Osteoblast (primary cell): Measurements from ENCODE around the gene S100Z. TPM values are rescaled to one million over a fixed set of nuclear protein-coding genes. Genes with fewer than 3 reads are reported as not detected.

Source experiments
- DNase-seq: peaks from one replicate; pipeline ENCODE4 v3.0.0; 2011; ENCODE audit warnings: low spot score, mixed read lengths; ENCODE audit not compliant: insufficient read length; ENCODE audit errors: missing footprints
- H2AFZ ChIP-seq: 2 replicates; pipeline ENCODE4 v1.6.0; 2011; ENCODE audit warnings: mild to moderate bottlenecking, low read length
- H3K27ac ChIP-seq: 2 replicates; pipeline ENCODE4 v1.5.1; 2011; ENCODE audit warnings: mild to moderate bottlenecking, low read depth, low read length, moderate library complexity
- H3K27me3 ChIP-seq: 2 replicates; pipeline ENCODE4 v1.6.0; 2012; ENCODE audit warnings: mild to moderate bottlenecking, control low read depth, inconsistent platforms, low read length, moderate library complexity; ENCODE audit not compliant: insufficient read depth
- H3K36me3 ChIP-seq: 2 replicates; pipeline ENCODE4 v1.5.1; 2011; ENCODE audit warnings: mild to moderate bottlenecking, low read length, control low read depth, moderate library complexity; ENCODE audit not compliant: insufficient read depth
- H3K4me1 ChIP-seq: 2 replicates; pipeline ENCODE4 v1.5.1; 2011; ENCODE audit warnings: mild to moderate bottlenecking, low read length, control low read depth, moderate library complexity; ENCODE audit not compliant: insufficient read depth
- H3K4me2 ChIP-seq: 2 replicates; pipeline ENCODE4 v1.6.0; 2011; ENCODE audit warnings: mild to moderate bottlenecking, low read length; ENCODE audit not compliant: insufficient read depth
- H3K4me3 ChIP-seq: fragments of 200-600 bp; sonication (generic); 3 replicates; pipeline ENCODE4 v1.5.1; 2012; ENCODE audit warnings: mild to moderate bottlenecking, low read length, inconsistent platforms; ENCODE audit not compliant: insufficient read depth
- H3K79me2 ChIP-seq: 2 replicates; pipeline ENCODE4 v1.6.0; 2012; ENCODE audit warnings: mild to moderate bottlenecking, low read length, control low read depth, inconsistent platforms; ENCODE audit not compliant: insufficient read depth
- H3K9me3 ChIP-seq: 2 replicates; pipeline ENCODE4 v1.5.1; 2011; ENCODE audit warnings: low read depth, low read length, control low read depth
- H4K20me1 ChIP-seq: 2 replicates; pipeline ENCODE4 v1.6.0; 2012; ENCODE audit warnings: mild to moderate bottlenecking, low read length, control low read depth; ENCODE audit not compliant: insufficient read depth
- total RNA-seq: library from RNA; depleted of rRNA; stranded (reverse); fragments of >200 nt; gene quantifications from 2 replicates; pipeline ENCODE4 v1.2.3, GENCODE V29; 2012
- TF ChIP-seq, protein P1 (sequence below): IDR thresholded peaks from 2 replicates; pipeline ENCODE4 v1.5.1; 2011; ENCODE audit warnings: mild to moderate bottlenecking, low read depth, low read length, moderate library complexity; ENCODE audit errors: extremely low read depth

The S100Z gene
- total RNA-seq, 1 donor = not detected

GRCh38 chr5:76888733-76889300 lies 39.0 kb downstream of the S100Z start:
- Histone ChIP-seq H3K27ac (no peak overlapping the region), H3K4me2 (no peak overlapping the region), H3K27me3 (peaks cover 25% of the 10 kb centered on the region), H3K36me3 (no peaks in the 10 kb centered on the region), H4K20me1 (no peaks in the 10 kb centered on the region), H3K4me1 (no peaks in the 10 kb centered on the region), H3K79me2 (no peaks in the 10 kb centered on the region), H3K9me3 (no peaks in the 10 kb centered on the region), H3K4me3 (no peak overlapping the region), H2AFZ (no peak overlapping the region)
- no peak for DNase-seq
- TF ChIP-seq, protein P1, sequence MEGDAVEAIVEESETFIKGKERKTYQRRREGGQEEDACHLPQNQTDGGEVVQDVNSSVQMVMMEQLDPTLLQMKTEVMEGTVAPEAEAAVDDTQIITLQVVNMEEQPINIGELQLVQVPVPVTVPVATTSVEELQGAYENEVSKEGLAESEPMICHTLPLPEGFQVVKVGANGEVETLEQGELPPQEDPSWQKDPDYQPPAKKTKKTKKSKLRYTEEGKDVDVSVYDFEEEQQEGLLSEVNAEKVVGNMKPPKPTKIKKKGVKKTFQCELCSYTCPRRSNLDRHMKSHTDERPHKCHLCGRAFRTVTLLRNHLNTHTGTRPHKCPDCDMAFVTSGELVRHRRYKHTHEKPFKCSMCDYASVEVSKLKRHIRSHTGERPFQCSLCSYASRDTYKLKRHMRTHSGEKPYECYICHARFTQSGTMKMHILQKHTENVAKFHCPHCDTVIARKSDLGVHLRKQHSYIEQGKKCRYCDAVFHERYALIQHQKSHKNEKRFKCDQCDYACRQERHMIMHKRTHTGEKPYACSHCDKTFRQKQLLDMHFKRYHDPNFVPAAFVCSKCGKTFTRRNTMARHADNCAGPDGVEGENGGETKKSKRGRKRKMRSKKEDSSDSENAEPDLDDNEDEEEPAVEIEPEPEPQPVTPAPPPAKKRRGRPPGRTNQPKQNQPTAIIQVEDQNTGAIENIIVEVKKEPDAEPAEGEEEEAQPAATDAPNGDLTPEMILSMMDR = no peak

- TF ChIP-seq, protein P1 = no peak
- Histone ChIP-seq H3K36me3 (no peaks in the 10 kb centered on the region), H3K4me2 (no peak overlapping the region), H3K4me1 (no peaks in the 10 kb centered on the region), H3K9me3 (no peaks in the 10 kb centered on the region), H2AFZ (no peak overlapping the region), H3K79me2 (no peaks in the 10 kb centered on the region), H3K27ac (no peak overlapping the region), H3K4me3 (no peak overlapping the region), H3K27me3 (peaks cover 30% of the 10 kb centered on the region), H4K20me1 (no peaks in the 10 kb centered on the region)
- no peak for DNase-seq
Measured at GRCh38 chr5:76893294-76893693, 43.5 kb downstream of the S100Z start.

DNA sequence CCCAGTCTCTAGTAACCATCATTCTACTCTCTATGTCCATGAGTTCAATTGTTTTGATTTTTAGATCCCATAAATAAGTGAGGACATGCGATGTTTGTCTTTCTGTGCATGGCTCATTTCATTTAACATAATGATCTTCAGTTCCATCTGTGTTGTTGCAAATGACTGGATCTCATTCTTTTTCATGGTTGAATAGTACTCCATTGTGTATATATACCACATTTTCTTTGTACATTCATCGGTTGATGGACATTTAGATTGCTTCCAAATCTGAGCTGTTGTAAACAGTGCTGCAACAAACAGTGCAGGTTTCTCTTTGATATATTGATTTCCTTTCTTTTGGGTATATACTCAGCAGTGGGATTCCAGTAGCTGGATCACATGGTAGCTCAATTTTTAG lies 46.4 kb downstream of the S100Z start:
- TF ChIP-seq, protein P1 = no peak
- H3K27me3 ChIP-seq = peaks cover 25% of the 10 kb centered on the region
- H3K27ac ChIP-seq = no peak overlapping the region
- no peak for DNase-seq
- H3K4me3 ChIP-seq = no peak overlapping the region
- no peaks in the 10 kb centered on the region for H3K79me2 ChIP-seq
- no peak overlapping the region for H3K4me2 ChIP-seq
- H4K20me1 ChIP-seq = no peaks in the 10 kb centered on the region
- H3K9me3 ChIP-seq = no peaks in the 10 kb centered on the region
- H3K4me1 ChIP-seq = no peaks in the 10 kb centered on the region
- H3K36me3 ChIP-seq = no peaks in the 10 kb centered on the region
- no peak overlapping the region for H2AFZ ChIP-seq

GRCh38 chr5:76901522-76901921 lies 51.7 kb downstream of the S100Z start:
- no peaks in the 10 kb centered on the region for H3K36me3 ChIP-seq
- no peaks in the 10 kb centered on the region for H4K20me1 ChIP-seq
- no peak overlapping the region for H3K4me2 ChIP-seq
- DNase-seq = no peak
- no peaks in the 10 kb centered on the region for H3K9me3 ChIP-seq
- H2AFZ ChIP-seq = no peak overlapping the region
- H3K79me2 ChIP-seq = no peaks in the 10 kb centered on the region
- TF ChIP-seq, protein P1 = no peak
- no peaks in the 10 kb centered on the region for H3K4me1 ChIP-seq
- H3K27me3 ChIP-seq = peaks cover 2% of the 10 kb centered on the region
- H3K27ac ChIP-seq = no peak overlapping the region
- no peak overlapping the region for H3K4me3 ChIP-seq
